Astrocyte (in vitro differentiated cells and primary cell): ENCODE data around the gene SMIM24. TPM values are rescaled to one million over a fixed set of nuclear protein-coding genes. Genes with fewer than 3 reads are reported as not detected.

ENCODE experiments used
- DNase-seq: peaks from one replicate; pipeline ENCODE4 v3.0.0-alpha.2; 2010; ENCODE audit warnings: low read depth
- FAIRE-seq: peaks from 2 replicates; lab custom pipeline; 2011; peaks lifted over from hg19 to GRCh38; lab: Jason Lieb, UNC
- H2AFZ ChIP-seq: 2 replicates; pipeline ENCODE4 v1.6.0; 2012; ENCODE audit warnings: low read depth, low read length, inconsistent platforms
- H3K27ac ChIP-seq: 2 replicates; pipeline ENCODE4 v1.5.1; 2011; ENCODE audit warnings: low read depth, low read length, inconsistent platforms
- H3K27me3 ChIP-seq: 2 replicates; pipeline ENCODE4 v1.6.0; 2011; ENCODE audit warnings: low read length, inconsistent platforms; ENCODE audit not compliant: insufficient read depth
- H3K36me3 ChIP-seq: 2 replicates; pipeline ENCODE4 v1.5.1; 2011; ENCODE audit warnings: low read length, inconsistent platforms; ENCODE audit not compliant: insufficient read depth
- H3K4me1 ChIP-seq: 2 replicates; pipeline ENCODE4 v1.5.1; 2011; ENCODE audit warnings: low read length, inconsistent platforms; ENCODE audit not compliant: insufficient read depth
- H3K4me2 ChIP-seq: 2 replicates; pipeline ENCODE4 v1.6.0; 2012; ENCODE audit warnings: low read length, inconsistent platforms
- H3K4me3 ChIP-seq: 2 replicates; pipeline ENCODE4 v1.5.1; 2011; ENCODE audit warnings: low read depth, mild to moderate bottlenecking, low read length, inconsistent platforms; ENCODE audit not compliant: insufficient read depth
- H3K79me2 ChIP-seq: 2 replicates; pipeline ENCODE4 v1.6.0; 2012; ENCODE audit warnings: mild to moderate bottlenecking, low read length, inconsistent platforms; ENCODE audit not compliant: insufficient read depth
- H3K9ac ChIP-seq: 2 replicates; pipeline ENCODE4 v1.6.0; 2012; ENCODE audit warnings: mild to moderate bottlenecking, low read length, inconsistent platforms
- H3K9me3 ChIP-seq: 2 replicates; pipeline ENCODE4 v1.5.1; 2012; ENCODE audit warnings: low read depth, mild to moderate bottlenecking, low read length, inconsistent platforms; ENCODE audit not compliant: insufficient read depth
- H4K20me1 ChIP-seq: 2 replicates; pipeline ENCODE4 v1.6.0; 2012; ENCODE audit warnings: low read length, inconsistent platforms; ENCODE audit not compliant: insufficient read depth
- H3K27ac Mint-ChIP-seq: one replicate; pipeline ENCODE4 v1.8.0; 2021; ENCODE audit warnings: mild to moderate bottlenecking, mixed read lengths; ENCODE audit not compliant: unreplicated experiment
- H3K27me3 Mint-ChIP-seq: one replicate; pipeline ENCODE4 v1.8.0; 2021; ENCODE audit warnings: low read depth, mixed read lengths; ENCODE audit not compliant: unreplicated experiment
- H3K36me3 Mint-ChIP-seq: one replicate; pipeline ENCODE4 v1.8.0; 2021; ENCODE audit warnings: low read depth, mixed read lengths; ENCODE audit not compliant: unreplicated experiment
- H3K4me1 Mint-ChIP-seq: one replicate; pipeline ENCODE4 v1.8.0; 2021; ENCODE audit warnings: low read depth, mixed read lengths; ENCODE audit not compliant: unreplicated experiment
- H3K4me3 Mint-ChIP-seq: one replicate; pipeline ENCODE4 v1.8.0; 2021; ENCODE audit warnings: mild to moderate bottlenecking, moderate library complexity, mixed read lengths; ENCODE audit not compliant: unreplicated experiment
- H3K9me3 Mint-ChIP-seq: one replicate; pipeline ENCODE4 v1.8.0; 2021; ENCODE audit warnings: mild to moderate bottlenecking, mixed read lengths; ENCODE audit not compliant: unreplicated experiment
- EZH2 ChIP-seq: IDR thresholded peaks from 2 replicates; pipeline ENCODE4 v1.6.1; 2012; ENCODE audit warnings: mild to moderate bottlenecking, low read length, inconsistent platforms; ENCODE audit not compliant: insufficient read depth
- total RNA-seq: library from RNA; stranded (reverse); gene quantifications from 2 replicates; pipeline ENCODE4 v1.2.1, GENCODE V29; 2021
- TF ChIP-seq, protein P1 (sequence below): IDR thresholded peaks from 2 replicates; pipeline ENCODE4 v1.5.1; 2011; ENCODE audit warnings: low read depth, mild to moderate bottlenecking, inconsistent platforms, low read length, moderate library complexity; ENCODE audit not compliant: insufficient read depth

The SMIM24 gene
- total RNA-seq, 1 donor from 2014 or later: not detected

GRCh38 chr19:3523361-3524077 lies 43.2 kb upstream of the SMIM24 start:
- no peaks in the 10 kb centered on the region for H3K4me1 ChIP-seq
- no peak overlapping the region for H2AFZ ChIP-seq
- no peak overlapping the region for H3K9ac ChIP-seq
- peaks cover 69% of the 10 kb centered on the region for H3K79me2 ChIP-seq
- peaks cover 77% of the 10 kb centered on the region for H4K20me1 ChIP-seq
- H3K27me3 ChIP-seq: no peaks in the 10 kb centered on the region
- no peak overlapping the region for H3K27ac Mint-ChIP-seq
- H3K27me3 Mint-ChIP-seq: no peaks in the 10 kb centered on the region
- peaks cover 4% of the 10 kb centered on the region for H3K36me3 ChIP-seq
- no peak overlapping the region for H3K4me3 Mint-ChIP-seq
- no peak for FAIRE-seq
- TF ChIP-seq, protein P1, sequence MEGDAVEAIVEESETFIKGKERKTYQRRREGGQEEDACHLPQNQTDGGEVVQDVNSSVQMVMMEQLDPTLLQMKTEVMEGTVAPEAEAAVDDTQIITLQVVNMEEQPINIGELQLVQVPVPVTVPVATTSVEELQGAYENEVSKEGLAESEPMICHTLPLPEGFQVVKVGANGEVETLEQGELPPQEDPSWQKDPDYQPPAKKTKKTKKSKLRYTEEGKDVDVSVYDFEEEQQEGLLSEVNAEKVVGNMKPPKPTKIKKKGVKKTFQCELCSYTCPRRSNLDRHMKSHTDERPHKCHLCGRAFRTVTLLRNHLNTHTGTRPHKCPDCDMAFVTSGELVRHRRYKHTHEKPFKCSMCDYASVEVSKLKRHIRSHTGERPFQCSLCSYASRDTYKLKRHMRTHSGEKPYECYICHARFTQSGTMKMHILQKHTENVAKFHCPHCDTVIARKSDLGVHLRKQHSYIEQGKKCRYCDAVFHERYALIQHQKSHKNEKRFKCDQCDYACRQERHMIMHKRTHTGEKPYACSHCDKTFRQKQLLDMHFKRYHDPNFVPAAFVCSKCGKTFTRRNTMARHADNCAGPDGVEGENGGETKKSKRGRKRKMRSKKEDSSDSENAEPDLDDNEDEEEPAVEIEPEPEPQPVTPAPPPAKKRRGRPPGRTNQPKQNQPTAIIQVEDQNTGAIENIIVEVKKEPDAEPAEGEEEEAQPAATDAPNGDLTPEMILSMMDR: no peak
- TF ChIP-seq EZH2: no peak
- no peak for DNase-seq
- H3K4me2 ChIP-seq: no peak overlapping the region
- no peak overlapping the region for H3K27ac ChIP-seq
- H3K4me3 ChIP-seq: no peak overlapping the region
- no peaks in the 10 kb centered on the region for H3K9me3 ChIP-seq
- H3K9me3 Mint-ChIP-seq: no peaks in the 10 kb centered on the region
- peaks cover 5% of the 10 kb centered on the region for H3K4me1 Mint-ChIP-seq
- H3K36me3 Mint-ChIP-seq: peaks cover 6% of the 10 kb centered on the region

DNA sequence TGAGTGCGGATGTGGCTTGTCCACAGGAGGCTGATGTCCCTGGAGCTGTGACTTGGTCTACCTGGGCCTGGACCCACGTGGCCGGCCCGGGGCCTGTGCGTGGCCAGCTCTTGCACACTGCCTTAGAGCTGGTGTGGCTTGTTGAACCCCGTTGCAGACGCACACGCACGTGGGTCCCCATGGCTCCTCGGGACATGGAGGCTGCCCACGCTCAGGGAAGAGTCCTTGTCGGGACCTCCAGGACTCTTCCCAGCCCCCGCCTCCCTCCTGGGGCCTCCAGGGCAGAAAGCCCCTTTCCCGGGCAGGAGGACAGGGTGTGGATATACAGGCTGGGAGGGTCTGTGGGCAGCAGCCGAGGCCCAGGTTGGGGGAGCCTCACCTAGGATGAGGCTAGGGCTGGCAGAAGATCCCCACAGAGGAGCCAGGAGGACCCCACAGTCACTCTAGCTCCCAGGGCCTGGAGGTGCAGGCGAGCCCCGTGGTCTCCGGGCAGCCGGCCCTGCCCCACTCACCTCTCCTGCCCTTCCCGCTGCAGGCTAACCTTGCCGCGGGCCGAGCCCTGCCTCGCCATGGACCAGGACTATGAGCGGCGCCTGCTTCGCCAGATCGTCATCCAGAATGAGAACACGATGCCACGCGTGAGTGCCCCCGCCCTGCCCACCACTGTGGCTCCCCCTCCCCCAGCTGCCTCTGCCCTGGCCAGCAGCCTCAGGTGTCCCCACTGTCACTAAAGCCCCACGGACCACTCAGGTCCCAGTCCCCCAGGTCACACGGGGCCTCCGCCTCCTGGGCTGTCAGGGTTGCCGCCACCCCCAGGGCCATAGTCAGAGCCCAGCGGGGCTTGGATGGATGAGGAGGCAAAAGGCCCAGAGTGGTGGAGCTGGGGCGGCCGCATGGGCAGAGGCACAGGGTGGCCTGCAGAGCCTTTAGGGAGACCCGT lies 42.4 kb upstream of the SMIM24 start:
- peaks cover 77% of the 10 kb centered on the region for H3K79me2 ChIP-seq
- no peak for TF ChIP-seq EZH2
- TF ChIP-seq, protein P1: no peak
- H3K27ac ChIP-seq: no peak overlapping the region
- no peak overlapping the region for H3K9ac ChIP-seq
- Mint-ChIP-seq H3K9me3 (no peaks in the 10 kb centered on the region), H3K27me3 (no peaks in the 10 kb centered on the region), H3K4me3 (no peak overlapping the region), H3K4me1 (peaks cover 5% of the 10 kb centered on the region), H3K27ac (no peak overlapping the region), H3K36me3 (peaks cover 6% of the 10 kb centered on the region)
- peaks cover 4% of the 10 kb centered on the region for H3K36me3 ChIP-seq
- no peaks in the 10 kb centered on the region for H3K27me3 ChIP-seq
- H3K4me1 ChIP-seq: no peaks in the 10 kb centered on the region
- no peak overlapping the region for H2AFZ ChIP-seq
- DNase-seq: no peak
- H3K4me3 ChIP-seq: no peak overlapping the region
- peaks cover 82% of the 10 kb centered on the region for H4K20me1 ChIP-seq
- FAIRE-seq: no peak
- H3K9me3 ChIP-seq: no peaks in the 10 kb centered on the region
- no peak overlapping the region for H3K4me2 ChIP-seq
